ENCODE data around the gene ELN. TPM values are rescaled to one million over a fixed set of nuclear protein-coding genes. Genes with fewer than 3 reads are reported as not detected.

Gene ELN
- total and polyA plus RNA-seq, 2 of the 8 experiments (the other 6 are each of a cell fraction or from before 2014, with no cell fraction given): 5.1 to 5.6 TPM

DNA sequence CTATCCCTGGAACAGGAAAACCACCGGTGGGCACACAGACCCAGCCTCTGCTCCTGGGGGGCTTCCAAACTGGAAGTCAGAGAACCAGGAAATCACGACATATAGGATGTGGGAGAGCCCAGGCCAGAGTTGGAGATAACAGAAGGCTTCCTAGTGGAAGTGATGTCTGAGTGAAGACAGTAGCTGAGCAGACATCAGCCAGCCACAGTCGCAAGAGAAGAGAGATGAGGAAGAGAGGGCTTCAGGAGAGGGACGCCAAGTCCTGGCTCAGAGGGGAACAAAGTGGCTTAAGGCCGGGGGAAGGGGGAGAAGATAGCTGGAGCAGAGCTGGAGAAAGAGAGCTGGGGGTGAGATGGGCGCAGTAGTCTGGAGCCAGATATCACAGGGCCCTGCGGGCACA is 30.9 kb upstream of the ELN start (continued):
- TF ChIP-seq, protein P1, sequence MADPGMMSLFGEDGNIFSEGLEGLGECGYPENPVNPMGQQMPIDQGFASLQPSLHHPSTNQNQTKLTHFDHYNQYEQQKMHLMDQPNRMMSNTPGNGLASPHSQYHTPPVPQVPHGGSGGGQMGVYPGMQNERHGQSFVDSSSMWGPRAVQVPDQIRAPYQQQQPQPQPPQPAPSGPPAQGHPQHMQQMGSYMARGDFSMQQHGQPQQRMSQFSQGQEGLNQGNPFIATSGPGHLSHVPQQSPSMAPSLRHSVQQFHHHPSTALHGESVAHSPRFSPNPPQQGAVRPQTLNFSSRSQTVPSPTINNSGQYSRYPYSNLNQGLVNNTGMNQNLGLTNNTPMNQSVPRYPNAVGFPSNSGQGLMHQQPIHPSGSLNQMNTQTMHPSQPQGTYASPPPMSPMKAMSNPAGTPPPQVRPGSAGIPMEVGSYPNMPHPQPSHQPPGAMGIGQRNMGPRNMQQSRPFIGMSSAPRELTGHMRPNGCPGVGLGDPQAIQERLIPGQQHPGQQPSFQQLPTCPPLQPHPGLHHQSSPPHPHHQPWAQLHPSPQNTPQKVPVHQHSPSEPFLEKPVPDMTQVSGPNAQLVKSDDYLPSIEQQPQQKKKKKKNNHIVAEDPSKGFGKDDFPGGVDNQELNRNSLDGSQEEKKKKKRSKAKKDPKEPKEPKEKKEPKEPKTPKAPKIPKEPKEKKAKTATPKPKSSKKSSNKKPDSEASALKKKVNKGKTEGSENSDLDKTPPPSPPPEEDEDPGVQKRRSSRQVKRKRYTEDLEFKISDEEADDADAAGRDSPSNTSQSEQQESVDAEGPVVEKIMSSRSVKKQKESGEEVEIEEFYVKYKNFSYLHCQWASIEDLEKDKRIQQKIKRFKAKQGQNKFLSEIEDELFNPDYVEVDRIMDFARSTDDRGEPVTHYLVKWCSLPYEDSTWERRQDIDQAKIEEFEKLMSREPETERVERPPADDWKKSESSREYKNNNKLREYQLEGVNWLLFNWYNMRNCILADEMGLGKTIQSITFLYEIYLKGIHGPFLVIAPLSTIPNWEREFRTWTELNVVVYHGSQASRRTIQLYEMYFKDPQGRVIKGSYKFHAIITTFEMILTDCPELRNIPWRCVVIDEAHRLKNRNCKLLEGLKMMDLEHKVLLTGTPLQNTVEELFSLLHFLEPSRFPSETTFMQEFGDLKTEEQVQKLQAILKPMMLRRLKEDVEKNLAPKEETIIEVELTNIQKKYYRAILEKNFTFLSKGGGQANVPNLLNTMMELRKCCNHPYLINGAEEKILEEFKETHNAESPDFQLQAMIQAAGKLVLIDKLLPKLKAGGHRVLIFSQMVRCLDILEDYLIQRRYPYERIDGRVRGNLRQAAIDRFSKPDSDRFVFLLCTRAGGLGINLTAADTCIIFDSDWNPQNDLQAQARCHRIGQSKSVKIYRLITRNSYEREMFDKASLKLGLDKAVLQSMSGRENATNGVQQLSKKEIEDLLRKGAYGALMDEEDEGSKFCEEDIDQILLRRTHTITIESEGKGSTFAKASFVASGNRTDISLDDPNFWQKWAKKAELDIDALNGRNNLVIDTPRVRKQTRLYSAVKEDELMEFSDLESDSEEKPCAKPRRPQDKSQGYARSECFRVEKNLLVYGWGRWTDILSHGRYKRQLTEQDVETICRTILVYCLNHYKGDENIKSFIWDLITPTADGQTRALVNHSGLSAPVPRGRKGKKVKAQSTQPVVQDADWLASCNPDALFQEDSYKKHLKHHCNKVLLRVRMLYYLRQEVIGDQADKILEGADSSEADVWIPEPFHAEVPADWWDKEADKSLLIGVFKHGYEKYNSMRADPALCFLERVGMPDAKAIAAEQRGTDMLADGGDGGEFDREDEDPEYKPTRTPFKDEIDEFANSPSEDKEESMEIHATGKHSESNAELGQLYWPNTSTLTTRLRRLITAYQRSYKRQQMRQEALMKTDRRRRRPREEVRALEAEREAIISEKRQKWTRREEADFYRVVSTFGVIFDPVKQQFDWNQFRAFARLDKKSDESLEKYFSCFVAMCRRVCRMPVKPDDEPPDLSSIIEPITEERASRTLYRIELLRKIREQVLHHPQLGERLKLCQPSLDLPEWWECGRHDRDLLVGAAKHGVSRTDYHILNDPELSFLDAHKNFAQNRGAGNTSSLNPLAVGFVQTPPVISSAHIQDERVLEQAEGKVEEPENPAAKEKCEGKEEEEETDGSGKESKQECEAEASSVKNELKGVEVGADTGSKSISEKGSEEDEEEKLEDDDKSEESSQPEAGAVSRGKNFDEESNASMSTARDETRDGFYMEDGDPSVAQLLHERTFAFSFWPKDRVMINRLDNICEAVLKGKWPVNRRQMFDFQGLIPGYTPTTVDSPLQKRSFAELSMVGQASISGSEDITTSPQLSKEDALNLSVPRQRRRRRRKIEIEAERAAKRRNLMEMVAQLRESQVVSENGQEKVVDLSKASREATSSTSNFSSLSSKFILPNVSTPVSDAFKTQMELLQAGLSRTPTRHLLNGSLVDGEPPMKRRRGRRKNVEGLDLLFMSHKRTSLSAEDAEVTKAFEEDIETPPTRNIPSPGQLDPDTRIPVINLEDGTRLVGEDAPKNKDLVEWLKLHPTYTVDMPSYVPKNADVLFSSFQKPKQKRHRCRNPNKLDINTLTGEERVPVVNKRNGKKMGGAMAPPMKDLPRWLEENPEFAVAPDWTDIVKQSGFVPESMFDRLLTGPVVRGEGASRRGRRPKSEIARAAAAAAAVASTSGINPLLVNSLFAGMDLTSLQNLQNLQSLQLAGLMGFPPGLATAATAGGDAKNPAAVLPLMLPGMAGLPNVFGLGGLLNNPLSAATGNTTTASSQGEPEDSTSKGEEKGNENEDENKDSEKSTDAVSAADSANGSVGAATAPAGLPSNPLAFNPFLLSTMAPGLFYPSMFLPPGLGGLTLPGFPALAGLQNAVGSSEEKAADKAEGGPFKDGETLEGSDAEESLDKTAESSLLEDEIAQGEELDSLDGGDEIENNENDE (IDR thresholded peaks at IDR 0.05; ENCODE audit: insufficient replicate concordance, low read length): no peak
- no peak for TF ChIP-seq EGR1 (IDR thresholded peaks at IDR 0.05; ENCODE audit: borderline replicate concordance, low read depth, low read length)
- TF ChIP-seq HDAC2 (IDR thresholded peaks at IDR 0.05; ENCODE audit: borderline replicate concordance in 1 of 2, low read depth in 2 of 2, low read length in 2 of 2): no peak
- TF ChIP-seq SP1 (IDR thresholded peaks at IDR 0.05; ENCODE audit: low read depth, low read length): no peak
- no peak for TF ChIP-seq SRF (IDR thresholded peaks at IDR 0.05; ENCODE audit: low read depth, low read length)
- TF ChIP-seq E2F6 (IDR thresholded peaks at IDR 0.05): no peak
- TF ChIP-seq ZNF274 (IDR thresholded peaks at IDR 0.05; ENCODE audit: borderline replicate concordance, extremely low read depth, low read length): no peak
- no peak for TF ChIP-seq CEBPB (IDR thresholded peaks at IDR 0.05; ENCODE audit: low read depth, low read length)
- no peak for TF ChIP-seq SIN3A (conservative IDR thresholded peaks at IDR 0.05 in 1 of 2, IDR thresholded peaks at IDR 0.05 in 1 of 2; ENCODE audit: low read depth in 1 of 2, low read length in 2 of 2)
- no peak for TF ChIP-seq CHD2 (IDR thresholded peaks at IDR 0.05; ENCODE audit: low read length)
- TF ChIP-seq CHD1 (IDR thresholded peaks at IDR 0.05; ENCODE audit: low read depth, low read length): no peak
